ENCODE measurements around the gene TBCK. TPM values are rescaled to one million over a fixed set of nuclear protein-coding genes. Genes with fewer than 3 reads are reported as not detected.

The TBCK gene
- total RNA-seq, 1 experiment from 2014 or later: 25.5 TPM

DNA sequence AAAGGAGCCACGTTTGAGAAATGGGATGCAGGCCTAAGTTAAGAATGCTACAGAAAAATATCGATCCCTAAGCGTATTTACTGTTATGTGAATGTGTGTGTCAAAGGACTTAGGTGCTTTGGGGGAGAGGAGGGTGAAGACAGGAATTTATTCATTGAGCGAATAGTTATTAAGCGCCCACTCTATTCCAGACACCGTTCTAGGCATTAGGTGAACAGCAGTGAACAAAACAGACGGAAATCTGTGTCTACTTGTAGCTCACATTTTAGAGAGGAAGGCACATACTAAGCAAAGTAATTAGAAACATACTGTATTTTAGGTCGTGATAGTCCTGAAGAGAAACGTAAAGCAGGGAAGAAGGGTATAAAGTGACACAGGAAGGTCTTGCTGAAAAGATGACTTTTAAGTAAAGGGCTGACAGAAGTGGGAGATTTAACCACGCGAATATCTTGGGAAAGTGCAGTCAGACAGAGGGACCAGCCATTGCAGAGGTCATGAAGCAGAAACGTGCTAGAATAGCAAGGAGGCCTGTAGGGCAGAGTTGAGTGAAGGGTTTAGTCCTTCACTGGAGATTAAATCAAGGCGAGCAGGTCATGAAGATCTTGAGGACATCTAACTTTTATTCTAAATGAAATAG is 882 bp upstream of the TBCK start:
- Histone ChIP-seq H3K4me1 (ENCODE audit: insufficient read depth, low read length, poor library complexity, severe bottlenecking) (peaks cover 28% of the 10 kb centered on the region), H3K9me3 (ENCODE audit: low read depth, low read length, poor library complexity, severe bottlenecking) (no peaks in the 10 kb centered on the region), H3K27ac (ENCODE audit: low read depth, low read length, poor library complexity, severe bottlenecking) (peak overlapping the region; percentile 98), H3K4me3 (ENCODE audit: low read depth, low read length, poor library complexity, severe bottlenecking) (peak overlapping the region; percentile 66), H3K27me3 (replicated peaks; ENCODE audit: insufficient read depth, low read depth, low read length, poor library complexity) (no peaks in the 10 kb centered on the region), H3K36me3 (ENCODE audit: insufficient read depth, low read length, poor library complexity, severe bottlenecking) (no peaks in the 10 kb centered on the region)
- CTCF ChIA-PET: no interaction called here
- POLR2A ChIA-PET (ENCODE audit: low non-redundant PET): no interaction called here
- DNase-seq (ENCODE audit: low spot score): no peak
- TSS peak; percentile 70 for BruUV-seq (replicated peaks)
- no peak for TF ChIP-seq EZH2 (IDR thresholded peaks at IDR 0.05; ENCODE audit: borderline replicate concordance, low read depth, low read length, poor library complexity, severe bottlenecking)
- intact Hi-C loops (cut with micrococcal nuclease; ENCODE audit: unreplicated experiment): loop anchor here (10.0 kb wide), 1 partner anchor 708 kb away; no protein-coding TSS in a partner anchor

- no peaks in the 10 kb centered on the region for H3K36me3 ChIP-seq (ENCODE audit: insufficient read depth, low read length, poor library complexity, severe bottlenecking)
- H3K4me1 ChIP-seq (ENCODE audit: insufficient read depth, low read length, poor library complexity, severe bottlenecking): peaks cover 28% of the 10 kb centered on the region
- H3K9me3 ChIP-seq (ENCODE audit: low read depth, low read length, poor library complexity, severe bottlenecking): no peaks in the 10 kb centered on the region
- peak; percentile 23 for DNase-seq (ENCODE audit: low spot score)
- H3K27me3 ChIP-seq (replicated peaks; ENCODE audit: insufficient read depth, low read depth, low read length, poor library complexity): no peaks in the 10 kb centered on the region
- intact Hi-C loops (cut with micrococcal nuclease; ENCODE audit: unreplicated experiment): loop anchor here (10.0 kb wide), 1 partner anchor 709 kb away; no protein-coding TSS in a partner anchor
- TF ChIP-seq CTCF (conservative IDR thresholded peaks at IDR 0.05; ENCODE audit: low read depth, low read length) (no peak), EZH2 (IDR thresholded peaks at IDR 0.05; ENCODE audit: borderline replicate concordance, low read depth, low read length, poor library complexity, severe bottlenecking) (no peak)
- POLR2A ChIA-PET (ENCODE audit: low non-redundant PET): no interaction called here
- CTCF ChIA-PET: no interaction called here
- peak overlapping the region; percentile 66 for H3K4me3 ChIP-seq (ENCODE audit: low read depth, low read length, poor library complexity, severe bottlenecking)
- H3K27ac ChIP-seq (ENCODE audit: low read depth, low read length, poor library complexity, severe bottlenecking): peak overlapping the region; percentile 98
- TSS peak; percentile 84 for BruUV-seq (replicated peaks)
Observed at GRCh38 chr4:106315476-106315967, 487 bp downstream of the TBCK start.

DNA sequence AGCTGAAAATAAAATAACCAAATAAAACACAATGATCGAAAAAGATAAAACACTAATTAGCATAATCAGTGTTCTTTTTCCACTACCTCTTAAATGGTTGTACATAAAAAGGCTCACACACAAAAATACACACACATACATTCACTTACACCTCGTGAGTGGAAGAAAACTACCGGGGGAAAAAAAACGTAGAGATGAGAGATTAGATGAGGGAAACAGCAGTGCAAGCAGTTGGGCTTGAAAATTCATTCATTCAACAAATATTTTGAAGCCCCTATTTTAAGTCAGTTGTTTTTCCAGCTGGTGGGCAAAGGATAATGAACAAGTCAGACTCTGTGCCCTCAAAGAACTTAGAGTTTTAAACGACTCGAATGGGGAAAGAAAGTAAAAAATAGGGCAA is 1.0 kb downstream of the TBCK start:
- H3K36me3 ChIP-seq (ENCODE audit: insufficient read depth, low read length, poor library complexity, severe bottlenecking): no peaks in the 10 kb centered on the region
- CTCF ChIA-PET: no interaction called here
- no peak for DNase-seq (ENCODE audit: low spot score)
- no peaks in the 10 kb centered on the region for H3K9me3 ChIP-seq (ENCODE audit: low read depth, low read length, poor library complexity, severe bottlenecking)
- TF ChIP-seq EZH2 (IDR thresholded peaks at IDR 0.05; ENCODE audit: borderline replicate concordance, low read depth, low read length, poor library complexity, severe bottlenecking) (no peak), CTCF (conservative IDR thresholded peaks at IDR 0.05; ENCODE audit: low read depth, low read length) (no peak)
- H3K4me3 ChIP-seq (ENCODE audit: low read depth, low read length, poor library complexity, severe bottlenecking): peak overlapping the region; percentile 66
- peaks cover 28% of the 10 kb centered on the region for H3K4me1 ChIP-seq (ENCODE audit: insufficient read depth, low read length, poor library complexity, severe bottlenecking)
- POLR2A ChIA-PET (ENCODE audit: low non-redundant PET): no interaction called here
- no peaks in the 10 kb centered on the region for H3K27me3 ChIP-seq (replicated peaks; ENCODE audit: insufficient read depth, low read depth, low read length, poor library complexity)
- no TSS peak for BruUV-seq (replicated peaks)
- peak overlapping the region; percentile 98 for H3K27ac ChIP-seq (ENCODE audit: low read depth, low read length, poor library complexity, severe bottlenecking)
- intact Hi-C loops (cut with micrococcal nuclease; ENCODE audit: unreplicated experiment): loop anchor here (10.0 kb wide), 1 partner anchor 710 kb away; no protein-coding TSS in a partner anchor

Data from A673 (cell line).